ENCODE measurements around the gene TIMP2. TPM values are rescaled to one million over a fixed set of nuclear protein-coding genes. Genes with fewer than 3 reads are reported as not detected.

Gene TIMP2
- total and polyA plus RNA-seq, 2 of the 13 experiments (the other 11 are each of a cell fraction or from before 2014, with no cell fraction given): 3.8 to 8.5 TPM

GRCh38 chr17:78840780-78841611 lies 84.2 kb downstream of the TIMP2 start, which contains the start of gene USP36 (continued):
- TF ChIP-seq, protein P1, sequence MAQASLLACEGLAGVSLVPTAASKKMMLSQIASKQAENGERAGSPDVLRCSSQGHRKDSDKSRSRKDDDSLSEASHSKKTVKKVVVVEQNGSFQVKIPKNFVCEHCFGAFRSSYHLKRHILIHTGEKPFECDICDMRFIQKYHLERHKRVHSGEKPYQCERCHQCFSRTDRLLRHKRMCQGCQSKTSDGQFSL (CRISPR knock-in tag; IDR thresholded peaks at IDR 0.05): peak; percentile 74
- TF ChIP-seq SIN3B (IDR thresholded peaks at IDR 0.05; ENCODE audit: low read length) (peak; percentile 20; the same call in 1 of the 2 replicates), MTF1 (CRISPR knock-in tag; IDR thresholded peaks at IDR 0.05) (peak; percentile 56; the same call in 1 of the 2 replicates), ZNF232 (CRISPR knock-in tag; IDR thresholded peaks at IDR 0.05; ENCODE audit: borderline replicate concordance) (peak; percentile 82; the same call in 1 of the 2 replicates), ZNF496 (CRISPR knock-in tag; IDR thresholded peaks at IDR 0.05; ENCODE audit: insufficient replicate concordance) (no peak), PPARG (CRISPR knock-in tag; conservative IDR thresholded peaks at IDR 0.05) (peak; percentile 73), CREM (IDR thresholded peaks at IDR 0.05) (peak; percentile 98), CREM (CRISPR knock-in tag; IDR thresholded peaks at IDR 0.05) (peak; percentile 82), ZNF709 (CRISPR knock-in tag; IDR thresholded peaks at IDR 0.05) (peak; percentile 99), ZBTB8A (CRISPR knock-in tag; IDR thresholded peaks at IDR 0.05; ENCODE audit: borderline replicate concordance, low read depth) (no peak; the same call in 1 of the 2 replicates), ZFP1 (CRISPR knock-in tag; IDR thresholded peaks at IDR 0.05) (peak; percentile 77), ZNF34 (CRISPR knock-in tag; IDR thresholded peaks at IDR 0.05; ENCODE audit: borderline replicate concordance) (peak; percentile 97), KMT2A (CRISPR knock-in tag; IDR thresholded peaks at IDR 0.05) (peak; percentile 66), KDM4B (CRISPR knock-in tag; IDR thresholded peaks at IDR 0.05) (peak; percentile 98), SNRNP70 (IDR thresholded peaks at IDR 0.05; ENCODE audit: low read depth, low read length) (no peak), ZFP36 (IDR thresholded peaks at IDR 0.05; ENCODE audit: borderline replicate concordance, low read depth, low read length, partially characterized antibody) (no peak), RARG (CRISPR knock-in tag; IDR thresholded peaks at IDR 0.05; ENCODE audit: low read depth) (no peak), RFXANK (CRISPR knock-in tag; IDR thresholded peaks at IDR 0.05) (peak; percentile 80; the same call in 1 of the 2 replicates), KLF13 (CRISPR knock-in tag; IDR thresholded peaks at IDR 0.05) (peak; percentile 97), HDAC2 (CRISPR knock-in tag; IDR thresholded peaks at IDR 0.05) (peak; percentile 96), ZNF704 (CRISPR knock-in tag; IDR thresholded peaks at IDR 0.05; ENCODE audit: borderline replicate concordance) (peak; percentile 92; the same call in 1 of the 2 replicates), NFATC3 (CRISPR knock-in tag; IDR thresholded peaks at IDR 0.05) (0 out of 2 replicates have a peak, but pooled peaks have one; percentile 62), ZNF652 (CRISPR knock-in tag; IDR thresholded peaks at IDR 0.05; ENCODE audit: borderline replicate concordance, low read depth) (peak; percentile 34; the same call in 1 of the 2 replicates), HNRNPL (IDR thresholded peaks at IDR 0.05; ENCODE audit: low read depth, low read length) (peak; percentile 46; the same call in 1 of the 2 replicates), ZNF749 (CRISPR knock-in tag; IDR thresholded peaks at IDR 0.05; ENCODE audit: borderline replicate concordance) (no peak; the same call in 1 of the 2 replicates), ZNF383 (CRISPR knock-in tag; IDR thresholded peaks at IDR 0.05; ENCODE audit: borderline replicate concordance) (no peak)
- TF ChIP-seq, protein P2, sequence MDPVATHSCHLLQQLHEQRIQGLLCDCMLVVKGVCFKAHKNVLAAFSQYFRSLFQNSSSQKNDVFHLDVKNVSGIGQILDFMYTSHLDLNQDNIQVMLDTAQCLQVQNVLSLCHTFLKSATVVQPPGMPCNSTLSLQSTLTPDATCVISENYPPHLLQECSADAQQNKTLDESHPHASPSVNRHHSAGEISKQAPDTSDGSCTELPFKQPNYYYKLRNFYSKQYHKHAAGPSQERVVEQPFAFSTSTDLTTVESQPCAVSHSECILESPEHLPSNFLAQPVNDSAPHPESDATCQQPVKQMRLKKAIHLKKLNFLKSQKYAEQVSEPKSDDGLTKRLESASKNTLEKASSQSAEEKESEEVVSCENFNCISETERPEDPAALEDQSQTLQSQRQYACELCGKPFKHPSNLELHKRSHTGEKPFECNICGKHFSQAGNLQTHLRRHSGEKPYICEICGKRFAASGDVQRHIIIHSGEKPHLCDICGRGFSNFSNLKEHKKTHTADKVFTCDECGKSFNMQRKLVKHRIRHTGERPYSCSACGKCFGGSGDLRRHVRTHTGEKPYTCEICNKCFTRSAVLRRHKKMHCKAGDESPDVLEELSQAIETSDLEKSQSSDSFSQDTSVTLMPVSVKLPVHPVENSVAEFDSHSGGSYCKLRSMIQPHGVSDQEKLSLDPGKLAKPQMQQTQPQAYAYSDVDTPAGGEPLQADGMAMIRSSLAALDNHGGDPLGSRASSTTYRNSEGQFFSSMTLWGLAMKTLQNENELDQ (CRISPR knock-in tag; IDR thresholded peaks at IDR 0.05; ENCODE audit: borderline replicate concordance): peak; percentile 91
